HT-29 (cell line): ENCODE data around the gene GAK. TPM values are rescaled to one million over a fixed set of nuclear protein-coding genes. Genes with fewer than 3 reads are reported as not detected.

Experiments
- DNase-seq: peaks from one replicate; pipeline ENCODE4 v3.0.0-alpha.2; 2015; ENCODE audit warnings: low spot score
- total RNA-seq: library from RNA; depleted of rRNA; stranded (reverse); fragments of >200 nt; shearing (Covaris generic); gene quantifications from 2 replicates; pipeline ENCODE4 v1.2.3, GENCODE V29; 2014

The GAK gene
- total RNA-seq, 1 experiment from 2014 or later: 308 TPM

DNA sequence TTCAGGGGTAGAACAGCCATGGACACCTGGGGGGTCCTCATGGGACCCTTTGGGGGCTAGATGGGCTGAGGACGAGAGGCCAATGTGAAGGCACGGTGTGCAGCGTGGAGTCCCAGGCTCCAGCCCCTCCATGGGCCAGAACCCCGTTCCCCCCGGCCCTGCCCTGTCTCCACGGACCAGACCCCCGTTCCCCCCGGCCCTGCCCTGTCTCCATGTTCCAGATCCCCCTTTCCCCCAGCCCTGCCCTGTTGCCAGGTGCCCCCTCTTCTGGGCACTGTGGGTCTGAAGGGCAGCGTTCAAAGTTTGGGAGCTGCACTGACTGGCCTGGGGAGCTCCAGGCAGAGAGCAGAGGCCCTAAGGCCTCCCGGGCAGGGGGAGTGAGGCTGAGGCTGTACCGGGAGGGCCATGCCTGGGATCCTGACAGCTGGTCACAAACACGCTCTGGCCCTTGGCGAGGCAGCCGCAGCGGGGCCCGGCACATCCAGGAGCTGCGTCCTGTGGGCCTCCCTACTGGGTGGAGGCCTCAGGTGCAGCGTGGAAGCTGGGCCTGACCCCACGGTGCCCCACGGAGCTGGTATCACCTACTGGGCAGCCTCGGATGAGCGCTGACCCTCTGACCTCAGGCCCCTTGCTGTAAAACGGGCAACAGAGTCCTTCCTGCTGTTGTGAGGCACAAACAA, 32.4 kb upstream of the GAK start:
- no peak for DNase-seq

DNA sequence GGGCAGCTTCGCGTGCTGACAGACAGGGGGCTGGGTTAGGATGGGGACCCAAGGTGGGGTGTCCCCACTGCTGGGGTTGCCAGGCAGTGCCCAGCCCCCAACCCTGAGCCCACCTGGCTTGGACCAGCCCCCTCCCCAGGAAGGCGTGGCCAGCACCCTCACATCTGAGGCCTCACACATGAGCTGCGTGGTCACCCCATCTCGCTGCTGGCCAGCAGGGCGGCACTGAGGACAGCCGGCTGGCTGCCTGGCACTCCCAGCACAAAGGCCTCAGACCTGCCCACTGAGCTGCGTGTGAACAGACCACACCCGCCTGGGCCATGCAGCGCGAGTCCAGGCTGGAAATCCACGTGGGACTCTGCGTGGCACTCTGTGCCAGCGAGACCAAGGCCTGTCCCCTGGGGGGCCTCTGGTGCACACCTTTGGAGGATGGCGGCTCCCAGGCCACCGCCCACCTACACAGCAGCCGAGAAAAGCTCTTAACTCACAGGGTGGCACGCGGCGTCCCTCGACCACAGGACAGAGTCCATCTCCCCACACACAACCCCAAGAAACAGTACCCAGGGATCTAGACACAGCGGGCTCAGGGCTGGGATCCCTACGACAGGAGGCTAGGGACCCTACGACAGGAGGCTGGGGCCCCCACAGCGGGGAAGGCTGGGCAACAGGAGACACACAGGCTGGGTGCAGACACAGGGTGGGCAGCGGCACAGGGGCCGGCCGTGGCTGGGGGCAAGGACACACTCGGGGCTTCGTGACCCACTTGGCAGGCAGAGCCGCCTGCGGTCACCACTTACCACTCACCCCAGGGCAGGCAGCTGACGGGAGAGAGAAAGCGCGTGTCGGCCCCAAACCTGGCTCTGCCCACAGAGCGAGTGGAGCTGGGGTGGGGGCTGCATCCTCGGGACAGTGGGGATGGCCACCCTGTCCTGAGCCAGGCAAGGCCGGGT, 31.4 kb upstream of the GAK start:
- DNase-seq: peak; percentile 31

DNA sequence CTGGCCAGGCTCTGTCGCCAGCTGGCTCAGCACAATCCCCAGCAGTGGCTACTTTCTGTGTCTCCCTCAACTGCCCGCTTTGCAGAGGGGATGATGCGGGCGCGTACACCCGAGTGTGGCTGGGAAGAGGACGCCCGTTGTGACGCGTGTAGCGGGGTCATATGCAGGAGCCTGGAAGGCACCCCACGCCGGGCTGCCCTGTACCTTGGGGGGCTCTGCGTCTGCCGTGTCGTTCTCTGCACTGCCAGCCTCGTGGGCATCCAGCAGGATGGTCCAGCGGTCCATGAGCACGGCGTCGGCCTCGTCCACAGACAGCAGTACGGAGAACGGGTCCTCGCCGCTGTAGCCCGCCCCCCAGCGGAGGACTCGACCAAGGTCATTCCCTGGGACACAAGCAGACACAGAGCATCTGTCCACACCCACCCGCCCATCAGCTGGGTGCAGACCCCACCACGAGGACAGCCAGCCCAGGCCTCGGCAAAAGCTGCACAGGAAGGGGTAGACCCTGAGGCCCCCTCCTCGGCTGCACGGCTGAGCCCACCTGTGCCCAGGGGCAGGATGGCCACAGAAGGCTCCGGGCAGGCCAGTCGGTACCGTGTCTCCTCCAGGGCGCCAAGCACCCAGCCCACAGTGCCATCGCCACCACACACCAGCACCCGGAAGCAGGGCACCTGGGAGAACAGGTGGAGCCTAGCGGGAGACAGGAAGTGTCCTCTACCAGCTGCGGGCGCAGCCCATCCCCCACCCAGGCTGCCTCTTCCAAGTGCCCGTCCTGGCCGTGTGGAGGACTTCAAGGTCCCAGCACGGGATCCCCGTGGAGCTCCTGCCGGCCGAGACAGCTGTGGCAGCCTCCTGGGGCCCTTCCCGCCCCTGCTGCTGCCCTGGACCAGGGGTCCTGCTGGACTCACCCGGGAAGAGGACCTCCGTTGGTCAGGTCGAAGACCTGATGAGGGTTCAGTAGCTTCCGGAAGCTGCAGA, 30.4 kb upstream of the GAK start:
- DNase-seq: peak; percentile 90

DNA sequence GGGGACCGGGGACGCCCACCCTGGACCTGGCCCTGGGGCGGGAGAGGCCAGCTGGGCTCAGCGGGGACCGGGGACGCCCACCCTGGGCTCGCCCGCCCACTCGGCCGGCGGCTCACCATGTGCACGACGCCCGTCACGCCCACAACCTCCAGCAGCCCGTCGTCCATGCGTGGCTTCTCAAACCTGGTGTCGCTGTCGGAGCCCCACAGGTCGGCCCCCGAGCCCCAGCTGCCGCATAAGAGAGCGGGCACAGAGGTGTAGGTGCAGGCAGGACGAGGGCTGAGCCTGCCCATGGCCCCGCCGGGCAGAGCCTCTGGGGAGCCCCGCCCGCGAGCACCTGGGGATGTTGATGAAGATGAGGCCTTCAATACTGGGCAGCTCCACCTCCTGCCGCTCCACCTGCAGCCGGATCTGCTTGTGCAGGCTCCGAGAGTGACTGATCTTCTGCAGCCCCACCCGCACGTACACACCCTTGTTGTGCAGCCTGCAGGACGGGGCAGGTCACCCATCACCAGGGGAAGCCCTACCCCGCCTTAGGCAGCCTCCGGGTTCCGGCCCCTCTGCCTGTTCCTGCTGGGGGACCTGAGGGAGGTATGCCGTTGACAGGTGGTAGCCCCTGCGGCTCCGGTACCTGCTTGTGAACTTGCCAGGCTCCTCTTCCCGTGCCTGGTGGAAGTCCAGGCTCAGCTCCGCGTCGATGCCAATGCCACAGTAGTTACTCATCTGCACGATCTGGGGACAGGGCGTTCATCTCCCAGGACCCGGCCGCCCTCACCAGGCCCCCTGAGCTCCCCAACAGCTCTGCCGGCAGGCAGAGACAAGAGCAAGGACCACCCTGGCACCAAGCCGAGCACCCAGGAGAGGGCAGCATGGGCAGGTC, 29.5 kb upstream of the GAK start:
- DNase-seq: peak; percentile 50

DNA sequence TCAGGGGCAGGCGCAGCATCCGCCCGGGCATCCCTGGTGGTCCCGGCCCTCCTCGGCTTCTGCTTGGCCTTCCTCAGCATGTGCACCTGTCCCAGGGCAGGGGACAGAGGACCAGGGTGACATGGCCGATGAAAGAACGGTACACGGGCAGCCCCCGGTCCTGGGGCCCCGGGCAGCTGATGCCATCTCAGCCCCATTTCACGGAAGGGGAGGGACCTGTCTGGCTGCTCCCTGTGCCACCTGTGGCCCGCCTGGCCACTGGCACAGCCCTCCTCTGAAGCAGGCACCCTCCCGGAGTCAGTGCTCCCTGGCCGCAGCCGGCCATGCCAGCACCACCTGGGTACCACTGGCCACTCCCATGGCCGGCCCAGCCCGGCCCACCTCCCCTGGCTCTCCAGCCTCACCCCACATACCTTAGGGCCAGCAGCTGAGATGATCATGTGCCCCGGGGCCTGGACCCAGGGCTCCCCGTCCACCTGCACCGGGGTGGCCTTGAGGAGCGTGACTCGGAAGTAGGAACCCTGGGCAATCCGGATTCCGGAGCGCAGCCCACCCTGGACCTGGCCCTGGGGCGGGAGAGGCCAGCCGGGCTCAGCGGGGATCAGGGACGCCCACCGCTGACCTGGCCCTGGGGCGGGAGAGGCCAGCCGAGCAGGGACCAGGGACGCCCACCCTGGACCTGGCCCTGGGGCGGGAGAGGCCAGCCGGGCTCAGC, 28.7 kb upstream of the GAK start:
- DNase-seq: no peak

DNA sequence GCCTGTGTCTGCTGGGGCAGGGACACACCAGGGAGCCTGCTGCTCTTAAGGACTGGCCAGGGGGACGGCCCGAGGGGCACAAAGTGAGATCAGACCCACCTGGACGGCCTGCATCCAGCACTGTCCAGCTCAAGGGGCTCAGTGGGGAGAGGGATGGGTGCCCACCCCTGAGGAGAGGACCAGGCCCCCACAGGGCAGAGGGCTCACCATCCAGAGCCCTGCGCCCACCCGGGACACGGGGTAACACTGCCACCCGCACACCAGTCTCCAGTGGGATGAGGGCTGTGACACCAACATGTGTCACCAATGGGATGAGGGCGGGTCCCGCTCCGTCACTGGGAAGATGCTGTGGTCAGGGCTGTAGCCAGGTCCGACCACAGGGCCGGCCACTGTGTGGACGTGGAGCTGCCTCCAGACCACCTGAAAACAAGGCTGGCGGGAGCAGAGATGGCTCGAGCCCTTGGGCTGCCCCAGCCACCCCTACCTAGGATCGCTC, 28.1 kb upstream of the GAK start:
- DNase-seq: no peak

DNA sequence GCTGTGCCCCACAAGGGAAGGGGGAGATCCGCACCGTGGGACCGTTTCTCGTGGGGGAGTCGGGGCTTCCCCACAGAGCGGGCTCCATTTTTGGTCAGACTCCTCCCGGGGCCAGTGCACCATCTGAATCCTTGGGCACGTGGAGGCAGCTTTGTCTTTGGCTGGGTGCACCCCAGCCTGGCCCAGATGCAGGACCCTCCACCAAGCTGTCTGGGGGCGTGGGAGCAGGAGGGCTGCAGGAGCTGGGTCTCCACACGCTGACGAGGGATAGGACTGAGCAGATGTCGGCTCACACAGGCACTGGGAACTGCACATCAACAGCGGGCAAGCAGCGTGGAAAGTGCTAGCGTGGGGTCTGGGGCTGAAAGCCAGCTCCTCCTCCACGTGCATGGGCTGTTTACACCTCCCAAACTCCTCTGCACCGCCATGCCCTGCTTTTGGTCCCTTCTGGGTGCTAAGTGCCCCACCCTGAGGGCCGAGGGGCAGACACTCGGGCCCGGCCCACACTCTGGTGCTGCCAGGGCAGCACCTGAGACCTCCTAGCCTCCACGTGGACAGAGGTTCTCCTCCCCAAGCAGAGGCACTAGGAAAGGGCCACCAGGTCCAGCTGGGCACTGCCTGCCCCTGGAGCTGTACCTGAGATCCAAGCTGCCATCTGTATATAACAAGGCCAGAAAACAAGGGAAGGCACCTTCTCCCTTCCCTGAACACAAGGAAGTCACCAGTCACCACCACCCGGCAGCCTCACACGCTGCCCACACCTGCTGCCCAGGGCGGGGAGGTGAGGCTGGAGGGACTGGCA, 27.4 kb upstream of the GAK start:
- no peak for DNase-seq

DNA sequence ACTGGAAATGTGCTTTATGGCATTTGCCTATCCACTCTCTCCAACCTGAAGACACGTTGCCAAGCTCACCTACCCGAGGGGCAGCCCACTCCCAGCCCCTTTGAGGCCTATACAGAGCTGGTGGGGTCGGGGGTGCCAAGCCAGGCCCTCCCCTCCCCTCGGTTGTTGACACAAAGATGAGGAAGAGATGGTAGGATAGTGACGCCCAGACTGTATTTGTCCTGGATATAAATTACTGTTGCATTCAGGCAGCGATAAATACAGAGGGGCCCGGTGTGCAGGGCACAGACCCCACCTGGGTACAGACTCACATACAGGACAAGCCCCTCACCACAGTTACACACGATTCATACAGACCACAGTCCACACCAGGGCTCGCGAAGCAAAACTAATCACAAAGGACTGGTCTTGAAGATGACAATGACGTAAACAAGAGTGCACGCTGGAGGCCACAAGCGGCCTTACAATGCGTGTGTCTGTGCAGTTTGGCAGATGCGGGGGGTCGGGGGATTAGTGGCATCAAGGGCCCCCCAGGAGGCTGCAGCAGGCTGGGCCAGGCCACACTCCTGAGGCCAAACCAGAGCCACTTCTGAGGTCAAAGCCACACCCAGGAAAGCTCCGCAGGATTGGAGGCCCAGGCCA, 26.7 kb upstream of the GAK start:
- no peak for DNase-seq

DNA sequence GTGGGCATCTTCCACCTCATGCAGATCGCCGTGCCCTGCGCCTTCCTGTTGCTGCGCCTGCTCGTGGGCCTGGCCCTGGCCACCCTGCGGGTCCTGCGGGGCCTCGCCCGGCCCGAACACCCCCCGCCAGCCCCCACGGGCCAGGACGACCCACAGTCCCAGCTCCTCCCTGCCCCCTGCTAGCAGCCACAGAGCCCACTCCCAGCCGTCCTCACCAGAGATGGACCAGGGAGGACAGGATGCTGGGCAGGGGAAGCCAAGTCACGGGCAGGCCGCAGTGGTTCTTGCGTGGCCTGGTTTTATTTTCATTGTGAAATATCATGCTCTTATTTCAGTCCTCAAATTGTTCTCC, 26.2 kb upstream of the GAK start:
- DNase-seq: no peak

DNA sequence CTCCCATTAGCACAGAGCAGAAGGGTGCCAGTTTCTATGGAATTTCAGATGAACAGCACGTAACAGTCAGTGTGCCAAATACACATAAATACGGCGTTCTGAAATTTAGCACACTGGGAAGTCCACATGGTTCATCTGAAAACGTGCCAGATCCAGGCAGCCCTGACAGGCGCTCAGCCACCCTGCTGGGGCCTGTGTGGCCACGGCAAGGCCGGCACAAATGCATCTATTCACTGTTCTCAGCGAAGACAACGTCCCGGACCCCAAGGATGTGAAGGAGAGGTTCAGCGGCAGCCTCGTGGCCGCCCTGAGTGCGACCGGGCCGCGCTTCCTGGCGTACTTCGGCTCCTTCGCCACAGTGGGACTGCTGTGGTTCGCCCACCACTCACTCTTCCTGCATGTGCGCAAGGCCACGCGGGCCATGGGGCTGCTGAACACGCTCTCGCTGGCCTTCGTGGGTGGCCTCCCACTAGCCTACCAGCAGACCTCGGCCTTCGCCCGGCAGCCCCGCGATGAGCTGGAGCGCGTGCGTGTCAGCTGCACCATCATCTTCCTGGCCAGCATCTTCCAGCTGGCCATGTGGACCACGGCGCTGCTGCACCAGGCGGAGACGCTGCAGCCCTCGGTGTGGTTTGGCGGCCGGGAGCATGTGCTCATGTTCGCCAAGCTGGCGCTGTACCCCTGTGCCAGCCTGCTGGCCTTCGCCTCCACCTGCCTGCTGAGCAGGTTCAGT, 25.6 kb upstream of the GAK start:
- no peak for DNase-seq

DNA sequence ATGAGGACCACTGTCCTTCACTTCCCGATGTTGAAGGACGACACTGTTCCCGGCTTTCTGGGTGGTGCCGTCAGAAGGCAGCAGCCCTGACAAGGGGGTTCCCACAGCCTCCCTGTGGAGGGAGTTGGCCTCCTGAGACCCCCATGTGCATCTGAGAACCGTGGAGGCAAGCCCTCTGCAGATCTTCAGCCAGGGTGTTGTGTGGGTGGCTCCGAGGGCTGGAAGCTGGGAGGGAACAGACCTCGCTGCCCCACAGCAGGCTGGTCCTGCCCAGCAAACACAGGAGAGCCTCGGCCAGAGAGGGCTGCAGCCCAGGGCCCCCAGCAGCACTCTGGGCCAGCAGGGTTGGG, 25.1 kb upstream of the GAK start:
- no peak for DNase-seq

DNA sequence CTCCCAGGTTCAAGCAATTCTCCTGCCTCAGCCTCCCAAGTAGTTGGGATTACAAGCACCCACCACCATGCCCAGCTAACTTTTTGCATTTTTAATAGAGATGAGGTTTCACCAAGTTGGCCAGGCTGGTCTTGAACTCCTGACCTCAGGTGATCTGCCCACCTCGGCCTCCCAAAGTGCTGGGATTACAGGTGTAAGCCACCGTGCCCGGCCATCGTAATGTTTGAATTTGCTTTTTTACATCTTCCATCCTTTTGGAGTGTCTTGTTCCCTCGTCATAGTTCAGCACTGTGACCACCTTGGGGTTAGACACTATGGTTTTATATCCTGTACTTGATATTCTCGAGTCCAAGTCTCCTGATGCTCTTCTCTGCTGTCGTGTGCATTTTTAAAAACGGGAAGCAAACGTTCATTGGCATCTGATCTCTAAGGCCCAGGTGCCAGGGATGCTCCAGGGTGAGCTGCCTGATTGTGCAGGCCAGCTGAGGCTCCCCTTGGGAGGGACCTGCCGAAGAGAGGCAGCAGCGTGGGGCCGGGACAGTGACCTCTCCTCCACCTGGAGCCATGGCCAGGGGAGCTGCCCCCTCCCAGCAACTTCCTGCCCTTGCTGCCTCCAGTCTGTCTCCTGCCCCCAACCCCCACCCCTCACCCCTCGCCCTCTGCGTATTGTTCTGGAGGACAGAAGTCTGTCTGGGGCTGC, 24.6 kb upstream of the GAK start:
- DNase-seq: no peak

DNA sequence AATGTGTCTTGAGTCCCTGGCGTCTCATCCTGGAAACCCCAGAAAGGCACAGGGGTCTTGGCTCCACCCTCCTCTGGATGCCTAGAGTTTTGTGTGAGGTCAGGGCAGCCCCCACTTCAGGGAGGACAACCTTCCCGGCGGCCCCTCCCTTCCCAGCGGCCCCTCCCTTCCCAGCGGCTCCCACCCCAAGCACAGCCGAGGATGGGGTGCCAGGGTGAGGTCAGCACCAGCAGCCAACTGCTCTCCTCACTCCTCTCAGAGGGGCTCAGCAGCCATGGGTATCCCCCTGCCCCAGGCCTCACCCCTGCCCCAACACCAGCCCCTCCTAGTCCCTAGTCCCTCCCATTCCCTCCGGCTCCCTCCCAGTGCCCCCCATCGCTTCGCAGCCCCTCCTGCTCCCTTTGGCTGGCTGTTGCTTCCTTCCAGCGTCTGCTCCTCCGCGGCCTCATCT, 23.8 kb upstream of the GAK start:
- no peak for DNase-seq

DNA sequence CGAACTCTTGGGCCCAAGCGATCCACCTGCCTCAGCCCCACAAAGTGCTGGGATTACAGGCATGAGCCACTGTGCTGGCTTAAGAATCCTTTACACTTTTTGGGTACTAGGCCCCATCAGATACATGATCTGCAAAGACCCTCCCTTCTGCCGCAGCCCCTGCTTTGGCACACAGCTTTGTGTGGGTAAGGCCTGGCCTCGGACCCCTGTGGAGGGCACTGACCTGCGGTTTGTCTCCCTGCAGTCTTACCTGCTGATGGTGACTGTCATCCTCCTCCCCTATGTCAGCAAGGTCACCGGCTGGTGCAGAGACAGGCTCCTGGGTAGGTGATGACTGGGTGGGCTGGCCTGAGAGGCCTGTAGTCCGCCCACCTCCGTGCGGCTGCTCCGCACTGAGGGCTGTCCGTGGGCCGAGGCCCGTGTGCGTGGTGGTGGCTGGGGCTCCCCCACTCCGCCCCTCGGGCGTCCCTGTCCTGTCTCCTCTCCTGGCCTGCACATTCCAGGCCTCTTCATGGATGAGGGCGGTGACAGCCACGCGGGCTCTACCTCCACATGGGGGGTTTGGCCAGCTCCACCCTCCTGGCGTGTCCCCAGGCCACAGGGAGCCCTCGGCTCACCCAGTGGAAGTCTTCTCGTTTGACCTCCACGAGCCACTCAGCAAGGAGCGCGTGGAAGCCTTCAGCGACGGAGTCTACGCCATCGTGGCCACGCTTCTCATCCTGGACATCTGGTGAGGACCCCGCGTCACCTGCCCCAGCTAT, 23.2 kb upstream of the GAK start:
- no peak for DNase-seq

DNA sequence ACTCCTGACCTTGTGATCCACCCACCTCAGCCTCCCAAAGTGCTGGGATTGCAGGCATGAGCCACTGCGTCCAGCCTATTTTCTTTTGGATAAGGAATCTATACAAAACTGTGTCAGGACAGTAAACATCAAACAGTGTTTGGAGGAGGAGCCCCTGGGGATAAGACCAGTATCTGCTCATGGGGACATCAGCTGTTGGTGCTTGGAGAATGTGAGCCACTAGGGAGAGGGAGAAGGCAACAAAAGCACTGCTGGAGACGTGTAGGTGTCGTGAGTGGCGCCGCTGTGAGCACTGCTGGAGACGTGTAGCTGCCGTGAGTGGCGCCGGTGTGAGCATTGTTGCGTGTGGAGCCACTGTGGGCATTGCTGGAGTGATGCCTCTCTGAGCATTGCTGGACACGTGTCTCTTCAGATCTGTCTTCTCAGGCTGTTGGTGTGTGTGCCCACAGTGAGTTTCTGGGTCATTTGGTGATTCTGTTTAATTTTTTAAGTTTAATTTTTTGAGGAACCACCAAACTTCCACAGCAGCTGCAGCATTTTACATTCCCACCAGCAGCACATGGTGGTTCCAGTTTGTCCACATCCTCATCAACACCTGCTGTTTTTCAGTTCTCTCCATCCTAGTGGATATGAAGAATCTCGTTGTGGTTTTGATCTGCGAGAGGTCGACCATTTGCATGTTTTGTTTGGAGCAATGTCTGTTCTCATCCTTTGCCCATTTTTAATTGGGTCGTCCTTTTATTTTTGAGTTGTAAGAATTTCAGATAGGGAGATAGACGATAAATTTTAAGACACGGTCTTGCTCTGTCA, 22.3 kb upstream of the GAK start:
- DNase-seq: no peak

DNA sequence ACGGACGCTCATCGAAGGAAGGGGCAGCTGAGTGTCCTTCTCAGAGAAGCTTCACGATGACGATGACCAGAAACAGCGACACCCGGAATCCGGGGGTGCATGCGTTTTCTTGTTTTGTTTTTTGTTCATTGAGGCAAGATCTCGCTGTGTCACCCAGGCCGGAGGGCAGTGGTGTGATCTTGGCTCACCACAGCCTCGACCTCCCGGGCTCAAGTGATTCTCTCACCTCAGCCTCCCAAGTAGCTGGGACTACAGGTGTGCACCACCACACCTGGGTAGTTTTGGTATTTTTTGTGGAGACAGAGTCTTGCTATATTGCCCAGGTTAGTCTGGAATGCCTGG, 21.4 kb upstream of the GAK start:
- no peak for DNase-seq
